T-helper 2 cell (primary cell): ENCODE results near the gene RUBCN.

Experiments
- DNase-seq, 5 experiments: peaks; one replicate each; pipeline versions ENCODE4 v3.0.0 to v3.0.0-alpha.2; 2012 to 2022
- total RNA-seq, 2 donors: gene quantifications; one replicate each; lab custom pipeline; 2026; lab: John Stamatoyannopoulos, UW

Gene RUBCN
- total RNA-seq, result 57.8 to 59.2 reads per million in 2 donors

DNA sequence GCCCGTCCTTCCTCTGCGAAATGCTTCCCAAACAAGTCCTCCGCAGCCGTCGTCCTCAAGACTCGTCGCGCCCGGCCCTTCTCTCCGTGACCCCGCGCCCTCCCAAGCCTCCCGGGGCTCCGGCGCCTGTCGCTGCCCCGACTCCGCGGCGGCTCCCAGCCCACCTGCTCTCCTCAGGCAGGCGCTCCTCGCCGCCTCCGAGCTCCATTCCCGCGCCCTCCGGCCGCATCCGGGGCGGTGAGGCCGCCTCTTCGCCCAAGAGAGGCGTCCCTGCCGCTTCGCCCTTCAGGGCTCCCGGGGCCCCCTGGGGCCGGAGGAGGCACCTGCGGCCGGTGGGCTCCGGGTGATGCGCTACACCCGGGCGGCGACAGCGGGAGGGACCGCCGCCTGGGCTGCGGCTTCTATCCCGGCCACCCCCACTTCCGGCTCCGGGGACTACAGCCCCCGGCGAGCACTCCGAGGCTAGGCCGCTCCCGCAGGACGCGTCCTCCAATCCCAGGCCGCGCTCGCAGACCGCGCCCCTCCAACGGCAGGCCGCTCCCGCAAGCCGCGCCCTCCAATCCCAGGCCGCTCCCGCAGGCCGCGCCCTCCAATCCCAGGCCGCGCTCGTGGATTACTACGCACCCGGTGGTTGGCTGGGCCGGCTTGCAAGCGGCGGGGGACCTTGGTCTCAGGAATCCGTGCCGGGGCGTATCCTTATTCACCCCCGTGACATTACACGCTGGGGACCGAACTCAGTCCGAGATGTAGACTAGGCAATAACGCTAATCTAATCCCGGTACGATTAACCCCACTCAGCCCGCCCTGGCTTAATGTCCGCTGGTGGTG is at the start of gene RUBCN:
Gene RUBCN (minus strand): TSS at position 414 of the 828 bp plus-strand sequence. CDS start 185 bp downstream, at position 229.
- peak; percentile 87 to 99 (median 91) for DNase-seq

DNA sequence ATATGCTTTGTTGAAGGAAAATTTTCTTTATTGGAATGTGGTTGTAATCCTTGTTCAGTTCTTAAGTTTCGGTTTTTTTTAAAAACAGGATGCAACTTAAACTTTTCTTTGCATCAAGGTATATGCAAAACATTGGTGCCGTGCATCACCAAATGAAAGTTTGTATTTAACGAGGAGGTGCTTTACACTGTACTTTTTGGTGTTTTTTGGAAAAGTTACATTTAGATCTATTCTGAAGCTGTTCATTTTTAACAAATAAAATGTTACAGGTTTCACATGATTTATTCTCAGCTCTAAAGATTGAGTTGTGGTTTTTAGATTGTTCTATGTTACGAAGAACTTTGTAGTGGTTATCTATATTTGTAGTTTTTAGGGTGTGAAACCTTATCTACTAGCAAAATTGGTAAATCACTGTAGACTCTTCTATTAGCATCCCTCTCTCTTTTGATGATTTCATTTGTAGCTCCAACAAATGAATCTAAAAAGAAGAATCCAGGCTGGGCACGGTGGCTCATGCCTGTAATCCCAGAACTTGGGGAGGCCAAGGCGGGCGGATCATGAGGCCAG is 47.4 kb upstream of the RUBCN start:
- peak in 1 of 5 experiments; percentile 18 for DNase-seq

DNA sequence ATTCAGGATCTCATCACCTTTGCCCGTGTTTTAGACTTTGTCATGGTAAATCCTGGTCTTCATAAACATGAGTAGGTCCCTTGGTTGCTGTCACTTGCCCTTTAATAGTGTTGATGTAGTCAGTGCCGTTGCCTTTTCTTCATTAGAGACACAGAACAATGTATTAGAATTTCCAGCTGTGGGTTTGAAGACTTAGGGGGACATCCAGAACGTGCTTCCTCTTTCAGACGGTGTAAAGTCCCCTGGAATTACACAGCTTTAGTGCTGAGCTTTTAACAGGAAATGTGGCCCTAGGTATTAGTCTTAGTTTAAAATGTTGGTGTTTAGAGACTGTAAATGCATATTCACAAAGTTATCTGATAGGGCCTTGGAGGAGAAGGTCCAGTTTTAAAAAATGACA is 45.5 kb upstream of the RUBCN start:
- DNase-seq, result no peak

DNA sequence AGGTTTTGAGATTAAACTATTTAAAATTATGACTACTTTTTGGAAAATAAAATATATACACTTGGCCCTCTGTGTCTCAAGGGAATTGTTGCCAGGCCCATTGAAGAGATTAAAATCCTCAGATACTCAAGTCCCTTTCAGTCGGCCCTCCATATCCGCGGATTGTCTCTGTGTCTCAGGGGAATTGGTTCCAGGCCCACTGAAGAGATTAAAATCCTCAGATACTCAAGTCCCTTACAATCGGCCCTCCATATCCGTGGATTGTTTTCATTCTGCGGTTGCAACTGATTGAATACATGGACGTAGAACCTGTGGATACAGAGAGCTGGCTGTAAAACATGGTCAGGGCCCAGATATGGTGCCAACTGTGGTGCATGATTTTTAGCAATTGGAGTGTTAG is 38.6 kb upstream of the RUBCN start:
- DNase-seq, result no peak

DNA sequence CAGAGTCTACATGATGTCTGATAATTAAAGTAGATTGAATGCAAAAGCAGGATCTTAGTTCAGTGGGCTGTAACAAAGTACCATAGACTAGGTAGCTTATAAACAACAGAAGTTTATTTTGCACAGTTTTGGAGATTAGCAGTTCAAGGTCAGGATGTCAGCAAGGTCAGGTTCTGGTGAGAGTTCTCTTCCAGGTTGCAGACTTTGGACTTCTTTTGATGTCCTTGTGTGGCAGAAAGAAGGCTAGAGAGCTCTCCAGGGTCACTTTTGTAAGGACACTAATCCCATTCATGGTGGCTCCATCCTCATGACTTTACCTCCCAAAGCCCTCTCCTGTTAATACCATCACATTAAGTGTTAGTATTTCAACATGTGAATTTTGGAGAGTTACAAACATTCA is 25.1 kb upstream of the RUBCN start:
- DNase-seq, result no peak

DNA sequence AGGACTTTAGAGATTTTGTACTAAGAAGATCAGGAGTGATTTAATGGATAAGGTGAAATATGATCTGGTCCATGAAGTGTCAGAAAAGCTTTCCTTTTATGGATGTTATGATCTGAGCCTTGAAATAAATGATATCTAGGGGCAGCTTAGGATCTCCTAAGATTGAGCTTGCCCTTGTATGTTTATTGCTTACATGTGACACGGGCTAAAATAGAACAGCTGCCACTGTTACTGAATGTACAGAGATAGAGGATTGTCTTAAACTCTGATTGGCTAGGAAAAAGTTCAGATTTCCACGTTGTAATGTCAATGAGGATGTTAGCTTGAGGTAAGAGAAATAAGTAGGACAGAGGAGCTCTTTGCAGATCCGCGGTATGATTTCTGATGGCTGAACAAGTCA is 21.8 kb upstream of the RUBCN start:
- no peak for DNase-seq

DNA sequence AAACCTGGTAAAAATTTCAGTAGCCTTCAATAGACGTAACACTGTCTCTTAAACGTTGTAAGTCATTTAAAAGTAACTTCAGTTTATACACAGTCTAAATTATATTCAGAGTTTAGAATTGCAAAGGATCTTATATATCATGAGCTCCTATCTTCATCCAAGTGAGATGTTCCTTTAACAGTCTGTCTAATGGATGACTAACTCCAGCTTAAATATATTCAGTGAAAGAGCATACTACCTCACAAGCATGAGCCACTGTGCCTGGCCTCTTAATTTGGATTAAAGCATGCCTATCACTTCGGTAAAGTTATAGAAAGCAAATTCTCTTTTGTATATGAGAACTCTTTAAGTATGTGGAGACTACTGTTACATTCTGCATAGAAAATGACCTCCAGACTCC is 20.0 kb upstream of the RUBCN start:
- DNase-seq, result no peak

DNA sequence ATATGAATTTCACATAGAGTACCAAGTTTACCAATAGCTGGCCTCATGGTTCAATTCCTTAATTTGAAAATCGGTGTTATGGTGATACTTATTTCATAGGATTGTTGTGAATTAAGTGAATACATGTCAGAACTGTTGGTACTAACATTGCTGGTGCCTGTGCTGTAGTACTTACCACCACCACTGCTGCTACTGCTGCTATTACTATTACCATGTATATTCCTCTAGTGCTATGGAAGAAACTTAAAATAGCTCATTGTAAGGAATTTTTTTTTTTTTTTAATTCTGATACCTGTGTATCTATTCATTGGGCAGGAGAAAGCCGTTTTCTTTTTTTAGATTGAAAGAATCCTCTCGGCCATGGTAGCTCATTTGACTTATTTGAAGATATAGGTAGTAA is 16.6 kb upstream of the RUBCN start:
- peak in 1 of 5 experiments; percentile 13 for DNase-seq

DNA sequence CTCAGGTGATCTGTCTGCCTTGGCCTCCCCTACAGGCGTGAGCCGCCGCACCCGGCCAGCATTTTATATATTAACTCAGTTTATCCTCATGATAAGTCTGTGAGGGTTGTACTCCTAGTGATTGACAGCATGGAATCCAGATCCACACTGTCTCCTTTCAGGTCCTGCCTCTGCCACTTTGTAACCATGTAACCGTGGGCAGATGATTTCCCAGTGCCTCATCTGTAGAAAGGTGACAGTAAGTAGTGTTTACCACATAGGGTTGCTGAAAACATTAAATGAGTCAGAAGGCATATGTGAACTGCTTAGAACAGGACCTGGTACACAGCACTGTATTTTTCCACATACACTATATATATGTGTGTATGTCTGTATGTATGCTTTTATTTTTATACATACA is 15.4 kb upstream of the RUBCN start:
- DNase-seq, result peak in 1 of 5 experiments; percentile 38

DNA sequence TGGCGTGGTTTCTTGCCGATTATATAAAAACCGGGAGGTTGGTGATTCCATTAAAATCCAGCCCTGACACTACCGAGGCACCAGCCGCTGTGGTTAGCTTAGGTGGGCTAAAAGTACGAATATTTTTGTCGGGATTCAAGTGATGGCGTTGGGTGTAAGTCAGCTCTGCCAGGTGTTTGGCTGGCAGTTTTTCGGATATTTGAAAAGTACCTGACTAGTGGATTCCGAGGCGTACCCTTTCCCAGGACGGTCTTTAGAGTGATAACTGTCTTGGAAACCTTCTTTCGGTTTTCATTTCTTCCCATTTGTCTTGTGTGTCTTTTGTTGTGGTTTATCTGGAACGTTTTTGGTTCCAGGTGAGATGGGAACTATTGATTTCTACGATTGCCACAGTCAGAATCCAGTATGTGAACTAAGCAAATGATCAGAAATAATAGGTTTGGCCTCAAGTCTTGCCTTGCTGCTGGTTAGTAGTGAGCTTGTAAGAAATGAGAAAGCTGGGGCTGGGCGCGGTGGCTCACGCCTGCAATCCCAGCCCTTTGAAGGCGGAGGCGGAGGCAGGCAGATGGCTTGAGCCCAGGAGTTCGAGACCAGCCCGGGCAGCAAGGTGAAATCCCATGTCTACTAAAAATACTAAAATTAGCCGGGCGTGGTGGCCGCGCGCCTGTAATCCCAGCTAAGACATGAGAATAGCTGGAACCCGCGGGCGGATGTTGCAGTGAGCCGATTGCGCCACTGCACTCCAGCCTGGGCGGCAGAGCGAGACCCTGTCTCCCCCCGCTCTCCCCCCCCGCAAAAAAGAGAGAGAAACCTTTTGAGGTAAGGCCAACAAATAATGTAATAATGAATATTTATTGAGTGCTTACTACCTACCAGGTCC is 14.4 kb upstream of the RUBCN start:
- DNase-seq, result peak in 4 of 5 experiments; percentile 8 to 55 (median 14)

DNA sequence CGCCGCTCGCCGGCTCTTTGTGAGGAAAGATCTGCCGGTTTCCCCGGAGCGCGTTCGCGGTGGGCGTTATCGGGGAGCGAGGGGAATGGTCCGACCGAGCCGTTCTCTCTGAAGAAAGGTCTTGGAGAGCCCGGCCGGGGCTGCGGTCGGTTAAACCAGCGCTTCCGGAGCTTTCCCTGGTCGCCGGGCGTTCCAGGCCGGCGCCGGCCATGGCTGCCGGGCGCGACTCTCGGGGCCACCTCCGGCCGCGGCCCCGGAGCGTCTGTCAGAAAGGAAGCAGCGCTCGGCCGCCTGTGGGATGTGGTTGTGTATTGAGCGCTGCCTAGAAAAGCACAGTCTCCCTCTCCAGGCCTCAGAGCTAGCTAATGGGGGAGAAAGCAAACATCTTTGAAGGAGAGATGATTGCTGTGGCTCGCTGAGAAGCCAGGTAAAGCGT is 13.7 kb upstream of the RUBCN start:
- DNase-seq, result peak; percentile 23 to 75 (median 40)

DNA sequence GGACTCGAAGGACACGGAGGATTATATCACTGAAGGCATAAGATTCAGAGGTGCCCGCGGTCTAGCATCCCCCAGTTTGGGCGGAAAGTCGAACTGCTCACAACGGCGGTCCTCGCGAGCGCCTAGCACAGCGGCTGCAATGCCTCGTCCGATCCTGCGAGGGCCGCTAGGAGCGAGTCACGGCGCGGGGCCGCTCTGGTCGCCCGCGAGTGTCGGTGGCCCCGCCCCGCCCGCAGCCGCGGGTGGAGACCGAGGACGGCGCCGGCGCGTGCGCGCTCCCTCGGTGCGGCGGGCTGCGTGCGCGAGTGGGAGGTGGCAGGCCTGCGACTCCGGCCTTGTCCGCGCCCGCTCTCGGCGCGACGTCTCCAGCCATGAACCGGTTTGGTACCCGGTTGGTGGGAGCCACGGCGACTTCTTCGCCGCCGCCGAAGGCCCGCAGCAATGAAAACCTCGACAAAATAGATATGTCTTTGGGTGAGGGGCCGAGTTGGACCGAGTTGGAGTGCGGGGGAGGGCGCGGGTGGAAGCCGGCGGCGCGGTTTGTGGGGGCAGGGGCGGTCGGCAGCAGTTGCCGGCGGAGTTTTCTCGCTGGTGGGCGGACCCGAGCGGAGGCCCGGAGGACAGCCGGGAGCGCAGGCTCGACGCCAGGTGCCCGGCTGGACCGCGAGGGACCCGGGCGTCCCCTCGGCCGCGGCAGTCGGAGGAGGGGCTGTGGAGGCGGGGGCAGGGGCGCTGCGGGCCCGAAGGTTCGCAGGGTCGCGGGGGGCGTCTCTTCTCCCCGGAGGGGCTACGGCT is 13.1 kb upstream of the RUBCN start, which contains the start of gene FYTTD1:
Gene FYTTD1 (plus strand): TSS at position 283 of the 795 bp plus-strand sequence. CDS start 89 bp downstream, at position 372.
- DNase-seq, result peak; percentile 69 to 92 (median 82)

DNA sequence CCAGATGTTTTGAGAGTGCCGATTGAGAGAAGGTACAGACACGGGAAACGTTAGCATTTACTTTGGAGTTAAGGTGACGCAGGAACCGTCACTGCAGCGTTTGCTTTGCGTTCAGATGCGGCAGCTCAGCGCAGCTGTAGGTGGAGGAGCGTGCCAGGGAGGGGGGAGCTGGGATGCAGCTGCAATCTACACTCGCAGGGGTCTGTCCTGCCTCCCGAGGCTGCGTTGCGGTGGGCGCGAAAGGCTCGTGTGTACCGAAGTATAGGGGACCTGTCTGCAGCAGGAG is 12.6 kb upstream of the RUBCN start:
- peak; percentile 25 to 85 (median 66) for DNase-seq

DNA sequence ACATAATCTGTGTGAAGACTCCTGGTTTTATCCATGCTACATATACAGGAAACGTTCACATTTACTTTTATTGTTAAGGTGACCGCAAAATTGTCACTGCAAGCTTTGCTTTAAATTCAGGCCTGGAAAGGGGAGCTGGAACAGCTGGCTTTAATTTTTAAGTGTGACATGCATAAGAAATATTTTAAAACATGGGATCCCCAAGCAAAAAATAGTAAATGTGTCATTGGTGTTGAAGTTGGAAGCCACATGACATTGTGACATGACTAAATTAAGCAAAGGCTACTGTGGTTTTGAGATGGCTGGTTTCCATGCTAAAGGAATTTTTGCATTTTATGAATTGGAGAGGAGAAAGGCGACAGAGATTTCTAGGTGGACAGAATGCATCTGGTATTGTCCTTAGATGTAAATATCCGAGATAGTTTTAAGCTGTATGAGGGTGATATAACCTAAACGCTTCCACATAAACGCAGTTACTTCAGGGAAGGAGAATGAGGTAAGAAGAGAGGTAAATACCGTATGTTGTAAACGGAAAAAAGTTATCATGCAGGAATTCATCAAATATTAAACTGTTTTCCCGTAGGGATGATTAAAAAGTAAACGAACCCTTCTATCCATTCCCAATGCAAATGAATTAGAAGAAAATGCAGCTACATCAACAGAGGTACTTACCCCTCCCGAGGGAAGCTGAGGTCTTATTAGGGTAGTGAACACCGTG is 12.1 kb upstream of the RUBCN start:
- no peak for DNase-seq

DNA sequence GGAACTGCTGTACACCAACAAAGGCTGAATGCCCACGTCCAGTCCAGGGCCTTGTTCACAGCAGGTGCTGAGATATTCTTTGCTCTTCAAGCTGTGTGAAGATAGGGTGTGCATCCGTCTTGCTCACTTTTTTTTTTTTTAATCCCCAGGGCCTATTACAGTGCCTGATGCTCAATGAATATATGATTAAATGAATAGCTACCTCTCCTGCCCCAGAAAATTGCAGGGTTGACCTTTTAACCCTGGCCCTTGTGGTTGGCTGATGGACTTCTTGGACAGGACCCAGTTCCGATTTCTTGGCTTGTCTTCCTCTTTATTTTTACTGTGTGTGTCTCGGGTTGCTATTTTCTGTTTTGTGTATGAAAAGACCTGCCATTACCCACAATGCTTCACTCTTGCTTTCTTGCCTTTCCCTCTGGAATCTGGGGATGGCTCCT is 10.1 kb upstream of the RUBCN start:
- DNase-seq, result no peak

DNA sequence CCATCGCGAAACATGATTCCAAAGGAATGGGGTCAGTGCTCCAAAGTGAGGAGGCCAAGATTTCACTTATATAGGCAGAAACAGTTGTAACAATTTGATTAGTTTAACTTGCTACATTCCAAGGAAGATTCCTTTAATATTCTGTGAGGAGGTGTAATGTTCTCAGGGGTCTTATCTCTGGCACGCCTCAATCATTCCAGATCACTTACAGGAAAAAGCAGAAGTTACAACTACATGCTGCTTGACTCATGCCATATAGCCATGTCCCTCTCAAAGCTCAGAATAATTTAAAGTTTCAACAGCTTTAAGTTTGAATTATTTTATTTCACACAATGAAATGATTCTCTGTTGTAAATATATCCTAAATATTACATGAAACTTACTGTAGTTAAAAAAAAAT is 9.5 kb upstream of the RUBCN start:
- DNase-seq, result no peak

DNA sequence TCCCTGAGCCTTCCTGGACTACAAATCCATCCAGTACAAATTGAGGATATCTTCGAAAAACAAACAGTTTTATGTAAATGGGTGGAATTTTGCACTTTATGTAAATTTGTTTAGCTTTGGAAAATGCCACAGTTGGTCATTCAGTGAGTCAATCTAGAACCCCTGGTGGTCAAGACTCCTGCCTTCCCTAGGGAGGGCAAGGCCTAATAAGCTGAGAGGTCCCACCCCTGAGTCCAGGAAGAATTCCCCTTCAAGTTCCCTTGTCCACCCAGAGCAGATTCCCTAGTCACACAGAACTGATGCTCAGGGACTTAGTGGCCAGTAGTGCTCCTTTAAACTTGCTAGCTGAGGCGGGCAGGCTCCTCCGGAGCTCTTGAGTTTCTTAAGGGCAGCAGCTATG is 6.1 kb upstream of the RUBCN start:
- DNase-seq, result no peak

DNA sequence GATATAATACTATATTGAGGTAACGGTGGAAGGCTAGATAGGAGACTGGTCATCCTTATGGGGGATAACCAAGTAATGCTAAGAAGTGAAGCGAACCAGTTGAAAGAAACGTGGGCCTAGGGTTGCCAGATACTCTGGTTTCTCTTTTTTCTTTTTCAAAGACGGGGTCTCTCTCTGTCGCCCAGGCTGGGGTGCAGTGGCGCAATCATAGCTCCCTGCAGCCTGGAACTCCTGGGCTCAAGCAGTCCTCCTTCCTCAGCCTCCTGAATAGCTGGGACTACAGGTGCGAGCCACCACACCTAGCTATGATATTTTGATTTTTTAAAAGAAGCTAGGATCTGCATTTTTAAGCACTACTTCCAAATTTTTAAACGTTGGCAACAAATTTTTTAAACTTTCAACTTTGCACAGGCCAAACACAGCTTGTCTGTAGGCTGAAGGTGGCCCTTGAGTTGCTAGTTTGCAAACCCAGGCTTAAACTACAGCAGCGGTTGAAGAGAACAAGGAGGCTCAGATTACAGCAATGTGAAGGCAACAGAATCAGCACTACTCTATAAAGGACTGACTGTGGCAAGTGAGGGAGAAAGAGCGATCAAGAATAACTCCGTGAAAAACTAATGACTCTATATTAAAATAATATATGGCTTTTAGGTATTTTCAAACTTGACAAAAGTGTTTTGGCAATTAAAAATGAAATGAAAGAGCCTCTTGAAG is 1.2 kb upstream of the RUBCN start:
- DNase-seq, result no peak

DNA sequence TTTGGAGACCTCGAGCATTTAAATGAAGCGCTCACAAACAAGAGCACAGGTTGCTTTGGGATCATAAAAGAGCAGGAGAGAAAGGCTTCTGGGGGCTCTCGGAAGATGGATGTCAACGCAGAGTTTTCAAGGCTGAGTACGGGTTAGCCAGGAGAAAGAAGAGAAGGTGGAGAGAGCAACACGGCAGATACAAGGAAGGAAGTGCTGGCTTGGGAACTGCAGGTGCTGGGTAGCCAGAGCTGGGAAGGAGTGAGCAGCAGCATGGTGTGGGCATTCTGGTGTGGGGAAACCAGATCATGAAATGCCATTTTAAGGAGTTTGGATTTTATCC is 580 bp upstream of the RUBCN start:
- no peak for DNase-seq

DNA sequence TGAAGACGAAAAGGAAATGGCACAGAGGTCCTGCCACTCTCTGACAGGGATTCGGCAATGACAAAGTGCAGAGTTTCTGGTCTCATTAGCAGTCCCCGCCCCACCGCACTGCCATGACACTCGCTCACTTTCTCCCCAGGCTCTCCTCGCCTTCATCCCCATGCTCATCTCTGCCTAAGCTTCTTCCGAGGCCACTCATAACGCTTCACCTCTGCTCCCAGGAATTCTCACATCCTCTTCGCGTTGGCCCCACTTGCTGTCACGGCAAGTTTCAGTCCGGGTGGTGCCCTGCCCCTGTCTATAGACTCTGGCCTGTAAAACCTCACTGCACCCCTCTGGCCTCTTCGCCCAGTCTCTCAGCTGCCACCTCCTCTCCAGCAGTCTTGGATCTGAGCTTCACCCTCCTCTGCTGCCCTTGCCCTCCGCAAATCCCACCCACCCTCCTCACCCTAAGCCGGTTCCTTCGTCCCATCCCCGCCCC is 654 bp downstream of the RUBCN start:
- DNase-seq, result peak in 4 of 5 experiments; percentile 15 to 74 (median 27)
